Natural killer cell treated with Interleukin-12 subunit alpha and Interleukin-12 subunit beta and Interleukin-15 and Interleukin-18, amount 100 ng/mL, for 72 hours (primary cell): ENCODE measurements around the gene NTN4. TPM values are rescaled to one million over a fixed set of nuclear protein-coding genes. Genes with fewer than 3 reads are reported as not detected.

Source experiments
- ATAC-seq, 2 donors: fragments of 150-1000 bp; cut with Tn5 transposase in 1 of 2; sonication (Bioruptor Pico), chemical (Tn5 transposase) in 1 of 2; 2 replicates each; pipeline ENCODE4 v1.10.0; 2021
- DNase-seq: peaks from one replicate; pipeline ENCODE4 v3.0.0; 2022; ENCODE audit warnings: low spot score
- H3K27ac Mint-ChIP-seq, 2 donors: 1 replicate in 1 of 2; 2 replicates in 1 of 2; pipeline ENCODE4 v1.8.0; 2022; ENCODE audit warnings: mixed read lengths in 2 of 2, mild to moderate bottlenecking in 1 of 2, moderate library complexity in 1 of 2
- H3K27me3 Mint-ChIP-seq, 2 donors: 1 replicate in 1 of 2; 2 replicates in 1 of 2; pipeline ENCODE4 v1.8.0; 2022; ENCODE audit warnings: mixed read lengths in 2 of 2
- H3K36me3 Mint-ChIP-seq: one replicate; pipeline ENCODE4 v1.8.0; 2022; ENCODE audit warnings: mixed read lengths
- H3K4me1 Mint-ChIP-seq, 2 donors: 1 replicate in 1 of 2; 2 replicates in 1 of 2; pipeline ENCODE4 v1.8.0; 2022; ENCODE audit warnings: low read depth in 2 of 2, mixed read lengths in 2 of 2, mild to moderate bottlenecking in 1 of 2
- H3K4me3 Mint-ChIP-seq: one replicate; pipeline ENCODE4 v1.8.0; 2022; ENCODE audit warnings: mixed read lengths
- H3K9me3 Mint-ChIP-seq: 2 replicates; pipeline ENCODE4 v1.8.0; 2022; ENCODE audit warnings: mixed read lengths
- total RNA-seq, 2 donors: library from RNA; stranded (reverse); gene quantifications; one replicate each; pipeline ENCODE4 v1.2.3, GENCODE V29; 2022

The NTN4 gene
- total RNA-seq, 2 donors from 2014 or later, result not detected

DNA sequence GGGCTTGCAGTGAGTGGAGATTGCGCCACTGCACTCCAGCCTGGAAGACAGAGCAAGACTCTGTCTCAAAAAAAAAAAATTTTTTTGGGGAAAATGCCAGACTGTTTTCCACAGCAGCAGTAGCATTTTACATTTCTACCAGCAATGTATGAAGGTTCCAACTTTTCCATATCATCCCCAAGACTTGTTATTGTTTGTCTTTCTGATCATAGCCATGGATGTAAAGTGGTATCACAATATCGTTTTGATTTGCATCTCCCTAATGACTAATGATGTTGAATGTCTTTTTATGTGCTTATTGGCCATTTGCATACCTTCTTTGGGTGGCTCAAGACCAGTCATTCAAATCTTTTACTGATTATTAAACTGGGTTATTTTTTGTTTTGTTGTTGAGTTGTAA, 63.7 kb downstream of the NTN4 start:
- H3K27ac Mint-ChIP-seq, result no peak overlapping the region
- H3K9me3 Mint-ChIP-seq, result no peaks in the 10 kb centered on the region
- no peaks in the 10 kb centered on the region for H3K4me1 Mint-ChIP-seq
- no peak overlapping the region for H3K4me3 Mint-ChIP-seq
- ATAC-seq (no peak), DNase-seq (no peak)
- H3K36me3 Mint-ChIP-seq, result peaks cover 4% of the 10 kb centered on the region
- peaks cover 18 to 35% of the 10 kb centered on the region in 2 donors for H3K27me3 Mint-ChIP-seq

- Mint-ChIP-seq H3K4me3 (no peak overlapping the region), H3K27me3 (peaks cover 16 to 35% of the 10 kb centered on the region in 2 donors), H3K27ac (no peak overlapping the region), H3K36me3 (peaks cover 4% of the 10 kb centered on the region), H3K9me3 (no peaks in the 10 kb centered on the region), H3K4me1 (no peaks in the 10 kb centered on the region)
- DNase-seq, result no peak
- ATAC-seq, result no peak
Observed at GRCh38 chr12:95724767-95725166, 65.8 kb downstream of the NTN4 start.

GRCh38 chr12:95723693-95724384, 66.7 kb downstream of the NTN4 start:
- H3K9me3 Mint-ChIP-seq, result no peaks in the 10 kb centered on the region

DNA sequence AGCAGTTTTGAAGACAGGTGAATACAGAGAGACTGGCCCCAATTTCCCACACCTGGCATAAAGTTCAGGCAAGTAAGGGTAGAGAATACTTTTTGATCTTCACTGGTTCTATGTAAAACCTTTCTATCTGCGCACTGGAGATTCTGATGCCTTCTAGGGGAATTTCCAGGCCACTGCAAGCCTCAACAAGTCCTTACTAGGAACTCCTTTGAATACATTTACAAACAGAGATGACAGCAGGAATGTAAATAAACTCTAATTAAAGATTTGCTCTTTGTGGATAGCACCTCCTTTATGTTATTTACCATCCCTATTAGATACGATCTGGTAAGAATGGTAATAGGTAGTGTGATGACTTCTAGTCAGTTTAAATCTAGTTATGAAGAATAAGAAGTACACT, 69.2 kb downstream of the NTN4 start:
- no peak for DNase-seq
- peaks cover 7 to 27% of the 10 kb centered on the region in 2 donors for H3K27me3 Mint-ChIP-seq
- no peak for ATAC-seq
- no peaks in the 10 kb centered on the region for H3K9me3 Mint-ChIP-seq
- H3K4me1 Mint-ChIP-seq, result no peaks in the 10 kb centered on the region
- H3K4me3 Mint-ChIP-seq, result no peak overlapping the region
- no peak overlapping the region for H3K27ac Mint-ChIP-seq
- H3K36me3 Mint-ChIP-seq, result peaks cover 2% of the 10 kb centered on the region

More at GRCh38 chr12:95723693-95724384, 66.7 kb downstream of the NTN4 start:
- DNase-seq (no peak), ATAC-seq (no peak)
- Mint-ChIP-seq H3K4me1 (no peaks in the 10 kb centered on the region), H3K27me3 (peaks cover 11 to 32% of the 10 kb centered on the region in 2 donors), H3K27ac (no peak overlapping the region), H3K36me3 (peaks cover 4% of the 10 kb centered on the region), H3K4me3 (no peak overlapping the region)

DNA sequence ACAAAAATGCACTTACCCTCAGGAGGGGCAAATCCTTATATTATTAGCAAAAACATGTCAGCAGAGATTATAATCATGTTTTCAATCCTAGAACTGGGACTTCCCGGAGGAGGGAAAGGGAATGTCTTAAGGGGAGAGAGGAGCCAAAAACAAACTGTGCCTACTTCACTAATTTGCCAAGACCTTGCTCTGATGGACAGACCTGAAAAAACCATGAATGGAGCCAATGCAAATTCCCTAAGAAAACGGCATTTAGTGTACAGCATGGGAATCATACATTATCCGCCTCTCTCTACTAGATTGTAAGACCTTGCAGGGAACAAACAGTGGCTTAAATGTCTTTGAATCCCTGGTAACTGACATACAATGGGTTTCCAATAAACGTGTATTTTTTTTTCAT, 70.4 kb downstream of the NTN4 start:
- H3K9me3 Mint-ChIP-seq, result no peaks in the 10 kb centered on the region
- DNase-seq, result no peak
- H3K27ac Mint-ChIP-seq, result no peak overlapping the region
- ATAC-seq, result no peak
- no peak overlapping the region for H3K4me3 Mint-ChIP-seq
- peaks cover 7 to 22% of the 10 kb centered on the region in 2 donors for H3K27me3 Mint-ChIP-seq
- no peaks in the 10 kb centered on the region for H3K36me3 Mint-ChIP-seq
- H3K4me1 Mint-ChIP-seq, result no peaks in the 10 kb centered on the region

GRCh38 chr12:95718772-95719171, 71.8 kb downstream of the NTN4 start:
- Mint-ChIP-seq H3K9me3 (no peaks in the 10 kb centered on the region), H3K4me1 (no peaks in the 10 kb centered on the region), H3K27ac (no peak overlapping the region), H3K27me3 (peaks cover 8 to 16% of the 10 kb centered on the region in 2 donors), H3K36me3 (no peaks in the 10 kb centered on the region), H3K4me3 (no peak overlapping the region)
- ATAC-seq (no peak), DNase-seq (no peak)

- DNase-seq (no peak), ATAC-seq (no peak)
- Mint-ChIP-seq H3K4me1 (no peaks in the 10 kb centered on the region), H3K4me3 (no peak overlapping the region), H3K27me3 (peaks cover 11 to 14% of the 10 kb centered on the region in 2 donors), H3K27ac (no peak overlapping the region), H3K36me3 (no peaks in the 10 kb centered on the region), H3K9me3 (no peaks in the 10 kb centered on the region)
Observed at GRCh38 chr12:95718006-95718431, 72.5 kb downstream of the NTN4 start.

GRCh38 chr12:95717316-95717928, 73.1 kb downstream of the NTN4 start:
- Mint-ChIP-seq H3K27me3 (peaks cover 11 to 14% of the 10 kb centered on the region in 2 donors), H3K36me3 (no peaks in the 10 kb centered on the region), H3K27ac (no peak overlapping the region), H3K9me3 (no peaks in the 10 kb centered on the region), H3K4me3 (no peak overlapping the region), H3K4me1 (no peaks in the 10 kb centered on the region)
- DNase-seq, result no peak
- ATAC-seq, result no peak

DNA sequence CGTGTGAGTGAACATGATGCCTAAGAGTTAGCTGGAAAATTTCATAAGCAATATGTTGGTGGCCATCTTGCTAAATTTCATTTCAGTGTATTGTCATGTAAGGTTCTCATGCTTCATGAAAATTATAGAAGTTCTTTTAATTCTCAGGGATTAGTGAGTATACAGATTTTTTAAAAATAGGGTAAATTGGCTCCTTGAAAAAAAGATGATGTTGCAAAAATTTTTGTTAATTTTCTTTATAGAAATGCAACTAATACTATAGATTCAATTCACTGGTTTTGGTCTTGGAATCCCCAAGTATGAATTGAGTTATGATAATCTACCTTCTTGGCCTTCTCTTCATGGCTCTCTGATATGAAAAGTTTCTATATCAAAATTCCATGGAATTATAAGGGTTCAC, 75.4 kb downstream of the NTN4 start:
- no peak for DNase-seq
- H3K4me3 Mint-ChIP-seq, result no peak overlapping the region
- ATAC-seq, result no peak
- H3K27me3 Mint-ChIP-seq, result peaks cover 11 to 17% of the 10 kb centered on the region in 2 donors
- H3K4me1 Mint-ChIP-seq, result no peaks in the 10 kb centered on the region
- H3K27ac Mint-ChIP-seq, result no peak overlapping the region
- no peaks in the 10 kb centered on the region for H3K9me3 Mint-ChIP-seq
- no peaks in the 10 kb centered on the region for H3K36me3 Mint-ChIP-seq

DNA sequence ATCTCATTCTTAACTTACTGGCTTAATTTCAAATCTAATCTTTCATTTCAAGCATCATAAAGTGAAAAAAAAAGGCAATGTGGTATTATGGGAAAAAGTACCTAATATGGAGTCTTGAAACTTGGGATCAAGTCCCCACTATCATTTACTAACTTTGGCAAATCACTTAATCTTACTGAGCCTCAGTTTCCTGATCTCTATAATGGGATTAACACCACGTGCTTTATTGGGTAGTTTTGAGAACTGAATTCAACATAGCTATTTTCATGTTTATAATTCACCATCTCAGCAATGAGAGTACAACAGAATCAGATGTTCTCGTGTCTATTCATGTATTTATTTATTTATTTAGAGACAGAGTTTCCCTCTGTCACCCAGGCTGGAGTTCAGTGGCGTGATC, 78.3 kb downstream of the NTN4 start:
- H3K27ac Mint-ChIP-seq, result no peak overlapping the region
- peaks cover 14 to 39% of the 10 kb centered on the region in 2 donors for H3K27me3 Mint-ChIP-seq
- DNase-seq (no peak), ATAC-seq (no peak)
- no peaks in the 10 kb centered on the region for H3K36me3 Mint-ChIP-seq
- no peak overlapping the region for H3K4me3 Mint-ChIP-seq
- H3K9me3 Mint-ChIP-seq, result no peaks in the 10 kb centered on the region
- no peaks in the 10 kb centered on the region for H3K4me1 Mint-ChIP-seq

DNA sequence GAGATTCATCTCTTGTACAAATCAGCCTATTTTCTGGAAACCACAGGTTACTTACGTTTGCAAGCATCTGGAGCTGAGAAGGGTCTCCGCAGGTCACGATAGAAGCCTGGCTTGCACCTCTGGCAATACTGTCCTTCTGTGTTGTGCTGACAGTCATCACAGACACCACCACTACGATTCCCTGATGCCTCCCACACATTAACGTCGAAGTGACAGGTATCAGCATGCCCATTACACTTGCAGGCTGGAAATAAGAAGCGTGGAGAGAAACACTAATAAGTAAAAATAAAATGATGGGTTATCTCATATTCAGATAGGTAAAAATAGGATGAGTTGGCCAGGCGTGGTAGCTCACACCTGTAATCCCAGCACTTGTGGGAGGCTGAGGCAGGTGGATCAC, 80.2 kb downstream of the NTN4 start:
- H3K27ac Mint-ChIP-seq, result no peak overlapping the region
- ATAC-seq (no peak), DNase-seq (no peak)
- H3K9me3 Mint-ChIP-seq, result no peaks in the 10 kb centered on the region
- H3K27me3 Mint-ChIP-seq, result peaks cover 14 to 39% of the 10 kb centered on the region in 2 donors
- H3K4me3 Mint-ChIP-seq, result no peak overlapping the region
- no peaks in the 10 kb centered on the region for H3K4me1 Mint-ChIP-seq
- no peaks in the 10 kb centered on the region for H3K36me3 Mint-ChIP-seq

DNA sequence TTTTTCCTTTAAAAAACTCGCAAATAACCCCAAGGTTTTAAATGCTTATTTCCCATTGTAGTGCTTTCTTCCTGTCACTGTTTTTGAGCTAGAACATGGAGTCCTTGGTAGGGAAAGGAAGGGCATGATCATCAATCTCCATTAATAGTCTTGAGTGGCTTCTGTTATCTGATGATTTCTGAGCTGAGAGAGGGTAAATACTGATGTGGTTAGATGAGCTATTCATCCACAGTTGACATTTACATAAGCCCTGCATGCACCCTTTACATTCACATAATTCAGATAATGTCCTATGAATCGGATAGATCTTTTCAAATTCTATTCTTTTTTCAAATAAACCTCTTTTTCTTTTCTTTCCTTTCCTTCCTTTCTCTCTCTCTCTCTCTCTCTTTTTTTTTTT, 81.4 kb downstream of the NTN4 start:
- Mint-ChIP-seq H3K4me1 (no peaks in the 10 kb centered on the region), H3K36me3 (no peaks in the 10 kb centered on the region)
- no peak for DNase-seq

GRCh38 chr12:95705143-95705542, 85.4 kb downstream of the NTN4 start:
- H3K9me3 Mint-ChIP-seq, result no peaks in the 10 kb centered on the region
- no peak overlapping the region for H3K27ac Mint-ChIP-seq
- ATAC-seq, result no peak

More for the DNA sequence above, 81.4 kb downstream of the NTN4 start:
- peaks cover 15 to 42% of the 10 kb centered on the region in 2 donors for H3K27me3 Mint-ChIP-seq
- no peak for ATAC-seq
- no peak overlapping the region for H3K4me3 Mint-ChIP-seq
- no peak overlapping the region for H3K27ac Mint-ChIP-seq
- H3K9me3 Mint-ChIP-seq, result no peaks in the 10 kb centered on the region

GRCh38 chr12:95703986-95704385, 86.6 kb downstream of the NTN4 start:
- no peak overlapping the region for H3K27ac Mint-ChIP-seq
- H3K9me3 Mint-ChIP-seq, result no peaks in the 10 kb centered on the region
- peaks cover 16 to 42% of the 10 kb centered on the region in 2 donors for H3K27me3 Mint-ChIP-seq
- H3K4me3 Mint-ChIP-seq, result no peak overlapping the region
- H3K4me1 Mint-ChIP-seq, result peaks cover 2 to 6% of the 10 kb centered on the region in 2 donors
- no peak for DNase-seq
- ATAC-seq, result no peak
- H3K36me3 Mint-ChIP-seq, result no peaks in the 10 kb centered on the region

More at GRCh38 chr12:95705143-95705542, 85.4 kb downstream of the NTN4 start:
- Mint-ChIP-seq H3K36me3 (no peaks in the 10 kb centered on the region), H3K4me3 (no peak overlapping the region), H3K4me1 (peaks cover 0 to 6% of the 10 kb centered on the region in 2 donors), H3K27me3 (peaks cover 12 to 47% of the 10 kb centered on the region in 2 donors)
- no peak for DNase-seq
